GM12874 (cell line): ENCODE results near the gene CSNK1G1.

ENCODE experiments used
- TF ChIP-seq, protein P1 (sequence below): IDR thresholded peaks from 2 replicates; pipeline ENCODE4 v1.5.1; 2011; ENCODE audit warnings: low read depth, mild to moderate bottlenecking, control low read depth, low read length, moderate library complexity; ENCODE audit not compliant: insufficient read depth

Gene CSNK1G1

DNA sequence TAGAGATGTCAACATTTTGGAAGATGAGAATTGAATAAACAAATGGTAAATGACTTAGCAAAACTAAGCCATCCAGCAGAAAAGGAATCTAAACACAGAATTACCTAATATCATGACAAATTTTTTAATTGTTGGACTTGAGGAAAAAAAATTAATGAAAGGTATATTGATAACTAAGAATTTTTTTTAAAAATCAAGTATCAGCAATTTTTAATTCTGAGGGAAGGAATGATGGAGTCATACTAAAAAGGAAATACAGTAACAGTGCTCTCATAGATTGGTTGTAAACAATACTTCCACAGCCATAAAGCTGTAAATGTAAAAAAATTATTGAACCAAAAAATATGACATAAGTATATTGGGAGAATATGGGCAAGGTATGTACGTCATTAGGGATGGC, 68.0 kb downstream of the CSNK1G1 start:
- TF ChIP-seq, protein P1, sequence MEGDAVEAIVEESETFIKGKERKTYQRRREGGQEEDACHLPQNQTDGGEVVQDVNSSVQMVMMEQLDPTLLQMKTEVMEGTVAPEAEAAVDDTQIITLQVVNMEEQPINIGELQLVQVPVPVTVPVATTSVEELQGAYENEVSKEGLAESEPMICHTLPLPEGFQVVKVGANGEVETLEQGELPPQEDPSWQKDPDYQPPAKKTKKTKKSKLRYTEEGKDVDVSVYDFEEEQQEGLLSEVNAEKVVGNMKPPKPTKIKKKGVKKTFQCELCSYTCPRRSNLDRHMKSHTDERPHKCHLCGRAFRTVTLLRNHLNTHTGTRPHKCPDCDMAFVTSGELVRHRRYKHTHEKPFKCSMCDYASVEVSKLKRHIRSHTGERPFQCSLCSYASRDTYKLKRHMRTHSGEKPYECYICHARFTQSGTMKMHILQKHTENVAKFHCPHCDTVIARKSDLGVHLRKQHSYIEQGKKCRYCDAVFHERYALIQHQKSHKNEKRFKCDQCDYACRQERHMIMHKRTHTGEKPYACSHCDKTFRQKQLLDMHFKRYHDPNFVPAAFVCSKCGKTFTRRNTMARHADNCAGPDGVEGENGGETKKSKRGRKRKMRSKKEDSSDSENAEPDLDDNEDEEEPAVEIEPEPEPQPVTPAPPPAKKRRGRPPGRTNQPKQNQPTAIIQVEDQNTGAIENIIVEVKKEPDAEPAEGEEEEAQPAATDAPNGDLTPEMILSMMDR = no peak

DNA sequence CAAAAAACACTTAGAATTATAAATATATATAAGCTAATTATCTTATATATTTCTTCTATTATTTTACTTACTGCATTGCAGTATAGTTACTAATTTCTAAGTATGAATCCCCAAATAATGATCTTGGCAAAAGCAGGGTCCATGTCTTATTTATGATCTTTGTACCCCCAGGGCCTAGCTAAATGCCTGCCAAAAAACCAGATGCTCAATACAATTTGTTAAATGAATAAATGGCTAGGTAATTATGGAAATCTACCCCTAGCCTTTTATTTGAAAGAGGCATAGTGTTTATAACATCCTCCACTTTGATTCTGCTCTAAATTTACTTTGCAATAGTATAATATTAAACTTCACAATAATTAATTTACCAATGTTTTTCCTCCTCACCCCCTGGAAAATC, 69.5 kb downstream of the CSNK1G1 start:
- TF ChIP-seq, protein P1 = no peak

DNA sequence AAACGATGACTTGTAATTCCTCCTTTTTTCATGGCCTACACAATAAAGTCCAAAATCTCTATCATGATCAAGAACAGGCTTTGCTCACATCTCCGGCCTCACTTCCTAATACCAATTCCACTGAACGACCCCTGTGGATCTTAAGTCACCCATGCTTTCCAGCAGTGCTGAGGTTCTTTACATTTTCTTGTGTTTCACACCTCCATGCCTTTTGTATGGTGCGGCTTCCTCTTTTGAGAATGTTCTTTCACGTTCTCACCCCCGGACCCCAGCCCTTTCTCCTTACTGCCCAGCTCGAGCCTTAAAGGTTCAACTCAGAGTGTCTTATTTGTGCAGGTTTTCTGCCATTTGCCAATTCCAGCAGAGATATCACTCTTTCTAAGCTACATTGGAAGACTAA, 70.1 kb downstream of the CSNK1G1 start:
- TF ChIP-seq, protein P1 = no peak

DNA sequence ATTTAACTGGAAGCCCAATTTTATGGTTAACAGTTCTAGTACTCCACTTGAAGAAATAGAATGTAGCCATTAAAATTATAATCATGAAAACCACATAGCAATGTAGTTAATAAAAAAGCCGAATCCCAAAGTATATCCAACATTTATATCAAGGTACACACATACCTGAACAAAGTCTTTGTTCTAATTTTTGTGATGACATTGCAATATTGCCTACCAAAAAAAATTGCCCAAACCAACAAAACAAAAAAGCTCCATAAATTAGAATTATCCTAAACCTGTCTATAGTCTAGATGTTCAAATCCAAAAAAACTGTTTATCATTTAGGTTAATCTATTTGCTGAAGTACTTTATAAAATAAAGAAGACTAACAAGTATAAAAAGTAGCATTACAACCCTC, 70.8 kb downstream of the CSNK1G1 start:
- TF ChIP-seq, protein P1 = no peak

DNA sequence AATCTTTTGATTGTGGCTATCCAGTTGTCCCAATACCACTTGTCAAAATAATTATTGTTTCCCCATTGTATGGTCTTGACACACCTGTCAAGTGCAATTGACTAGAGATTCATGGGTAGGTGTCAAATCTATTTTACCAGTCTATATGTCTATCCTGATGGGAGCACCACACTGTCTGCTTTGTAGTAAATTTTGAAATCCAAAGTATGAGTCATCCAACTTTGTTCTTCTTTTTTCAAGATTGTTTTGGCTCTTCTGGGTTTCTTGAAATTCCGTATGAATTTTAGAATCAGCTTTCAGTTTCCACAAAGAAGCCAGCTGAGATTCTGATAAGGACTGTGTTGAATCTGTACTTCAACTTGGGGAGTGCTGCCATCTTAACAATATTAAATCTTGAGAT, 71.9 kb downstream of the CSNK1G1 start:
- TF ChIP-seq, protein P1 = no peak

DNA sequence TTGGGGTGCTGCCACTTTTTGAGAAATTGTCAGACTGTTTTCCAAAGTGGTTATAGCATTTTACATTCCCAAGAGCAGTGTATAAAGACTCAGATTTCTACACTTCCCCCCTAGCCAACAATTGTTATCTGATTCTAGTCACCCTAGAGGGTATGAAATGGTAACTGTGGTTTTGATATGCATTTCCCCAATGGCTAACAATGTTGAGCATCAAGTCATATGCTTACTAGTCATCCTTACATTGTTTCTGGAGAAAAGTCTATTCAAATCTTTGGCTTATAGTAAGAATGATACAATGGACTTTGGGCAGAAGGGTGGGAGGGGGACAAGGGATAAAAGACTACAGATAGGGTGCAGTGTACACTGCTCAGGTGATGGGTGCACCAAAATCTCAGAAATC, 73.3 kb downstream of the CSNK1G1 start:
- TF ChIP-seq, protein P1 = no peak

DNA sequence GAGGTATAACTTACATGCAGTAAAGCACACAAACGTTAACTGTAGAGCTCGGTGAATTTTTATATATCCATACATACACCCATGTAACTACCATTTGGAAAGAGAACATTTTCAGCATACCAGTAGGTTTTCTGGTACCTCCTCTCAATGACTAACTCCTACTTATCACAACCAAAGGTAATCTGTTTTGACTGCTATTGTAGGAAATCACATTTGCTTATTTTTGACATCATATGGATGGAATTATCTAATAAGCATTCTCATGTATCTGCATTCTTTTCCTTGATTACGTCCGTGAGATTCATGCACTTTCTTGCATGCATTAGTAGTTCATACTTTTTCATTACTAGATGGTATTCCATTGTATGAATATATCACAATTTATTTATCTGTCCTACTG, 76.8 kb downstream of the CSNK1G1 start:
- TF ChIP-seq, protein P1 = no peak

DNA sequence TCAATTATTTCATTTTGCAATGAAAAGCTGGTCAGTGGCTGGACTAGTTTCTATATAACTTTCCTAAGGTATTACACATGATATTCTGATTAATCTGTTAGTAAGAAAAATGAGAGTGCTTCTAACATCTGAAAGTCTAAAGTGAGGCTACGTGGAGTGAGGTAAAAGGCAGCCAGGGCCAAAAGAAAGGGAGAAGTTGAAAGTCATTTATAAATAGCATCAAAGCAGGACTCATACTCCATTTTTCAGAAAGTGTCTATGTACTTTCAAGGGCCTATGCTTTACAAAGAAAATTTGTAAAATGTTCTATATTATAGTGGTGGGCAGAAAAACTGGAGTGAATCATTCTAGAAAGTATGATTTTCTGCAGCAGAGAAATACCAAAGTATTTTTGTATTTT, 80.0 kb downstream of the CSNK1G1 start:
- TF ChIP-seq, protein P1 = no peak
